HG02885 (cell line): ENCODE data around the gene HUNK.
"Not testable (repeated sequence)": the region's sequence is repeated elsewhere in the genome, so short reads cannot be mapped to it uniquely, and the experiment has no call there.

Source experiments
- ATAC-seq: cut with Tn5 transposase; IDR thresholded peaks from one replicate; pipeline ENCODE4 v1.9.1; 2021; ENCODE audit warnings: mild to moderate bottlenecking; ENCODE audit not compliant: unreplicated experiment, poor library complexity

Gene HUNK

GRCh38 chr21:31869750-31870149, 3.1 kb upstream of the HUNK start:
- no peak for ATAC-seq

- ATAC-seq = no peak
These were observed 2.2 kb upstream of the HUNK start for GRCh38 chr21:31870472-31871193.

DNA sequence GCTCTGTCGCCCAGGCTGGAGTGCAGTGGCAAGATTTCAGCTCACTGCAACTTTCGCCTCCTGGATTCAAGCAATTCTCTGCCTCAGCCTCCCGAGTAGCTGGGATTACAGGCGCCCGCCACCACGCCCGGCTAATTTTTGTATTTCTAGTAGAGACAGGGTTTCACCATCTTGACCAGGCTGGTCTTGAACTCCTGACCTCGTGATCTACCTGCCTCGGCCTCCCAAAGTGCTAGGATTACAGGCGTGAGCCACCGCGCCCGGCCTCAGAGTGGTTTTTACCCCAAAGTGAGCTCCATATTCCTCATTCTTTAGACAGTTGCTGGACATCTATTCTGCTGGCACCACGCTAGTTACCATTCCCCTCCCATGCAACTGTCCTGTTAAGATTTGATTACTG, 1.4 kb upstream of the HUNK start:
- not testable (repeated sequence) for ATAC-seq

DNA sequence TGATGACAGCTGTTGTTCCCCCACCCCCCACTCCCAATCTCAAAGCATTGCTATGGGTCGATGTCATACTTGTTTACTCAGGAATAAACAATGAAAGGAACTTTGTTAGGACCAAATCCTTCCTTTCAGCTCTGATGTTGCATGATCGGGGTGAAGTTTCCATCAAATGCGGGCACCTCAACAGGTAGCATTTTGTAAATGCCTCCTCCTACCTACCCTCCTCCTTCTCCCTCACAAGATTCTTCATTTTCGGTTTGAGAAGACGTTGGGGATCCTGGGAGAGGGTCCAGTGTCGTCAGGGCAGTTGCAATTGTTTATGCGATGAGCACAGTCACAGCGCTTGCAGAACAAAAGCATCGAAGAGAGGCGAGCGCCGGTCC, 758 bp upstream of the HUNK start:
- no peak for ATAC-seq

DNA sequence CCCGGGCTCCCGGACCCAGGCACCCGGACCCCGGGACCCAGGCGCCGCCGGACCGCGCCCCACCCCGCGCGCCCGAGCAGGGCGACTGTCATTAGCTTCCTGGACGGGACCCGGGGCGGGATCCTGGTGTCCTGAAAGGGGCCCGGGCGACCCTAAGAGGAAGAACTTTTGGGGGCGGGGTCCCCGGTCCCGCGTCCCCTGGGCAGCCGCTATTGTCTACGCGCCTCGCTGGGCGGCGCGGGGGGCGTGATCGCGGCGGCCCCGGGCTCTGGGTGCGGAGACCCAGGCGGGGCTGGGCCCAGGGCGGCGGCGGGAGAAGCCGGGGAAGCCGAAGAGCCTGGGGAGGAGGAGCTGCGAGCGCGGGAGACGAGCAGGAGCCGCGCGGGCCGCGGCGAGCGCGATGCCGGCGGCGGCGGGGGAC, 465 bp downstream of the HUNK start:
- ATAC-seq = no peak

DNA sequence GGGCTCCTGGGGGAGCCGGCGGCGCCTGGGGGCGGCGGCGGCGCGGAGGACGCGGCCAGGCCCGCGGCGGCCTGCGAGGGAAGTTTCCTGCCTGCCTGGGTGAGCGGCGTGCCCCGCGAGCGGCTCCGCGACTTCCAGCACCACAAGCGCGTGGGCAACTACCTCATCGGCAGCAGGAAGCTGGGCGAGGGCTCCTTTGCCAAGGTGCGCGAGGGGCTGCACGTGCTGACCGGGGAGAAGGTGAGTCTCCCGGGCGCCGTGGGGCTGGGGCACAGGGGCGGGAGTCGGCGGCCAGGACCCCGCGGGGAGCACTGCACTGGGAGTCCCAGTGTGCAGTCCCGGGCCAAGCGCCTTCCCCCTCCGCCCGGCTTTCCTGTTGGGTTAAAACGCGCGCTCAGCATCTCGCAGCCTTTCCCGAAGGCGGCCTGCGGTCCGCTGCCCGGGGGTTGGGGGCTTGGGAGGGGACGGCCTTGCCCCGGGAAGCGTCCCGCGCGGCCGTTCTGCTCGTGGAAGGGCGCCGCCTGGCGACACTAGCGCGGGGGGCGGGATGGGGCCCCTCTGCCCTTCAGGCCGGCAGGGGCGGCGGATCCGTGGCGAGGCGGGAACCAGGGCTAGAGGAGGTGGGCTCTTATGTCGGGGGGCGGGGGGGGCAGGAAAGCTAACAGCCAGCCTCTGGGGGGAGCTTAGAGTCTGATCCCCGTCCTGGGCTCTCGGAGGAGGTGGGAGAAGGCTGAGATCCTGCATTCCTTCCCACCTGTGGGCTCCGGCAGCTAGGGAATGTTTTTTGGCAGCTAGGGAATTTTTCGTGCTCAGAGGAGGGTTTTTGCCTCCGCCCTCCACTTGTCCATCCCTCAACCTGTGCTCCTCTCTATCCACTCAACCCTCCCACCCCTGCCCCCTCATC, 1.1 kb downstream of the HUNK start:
- no peak for ATAC-seq

DNA sequence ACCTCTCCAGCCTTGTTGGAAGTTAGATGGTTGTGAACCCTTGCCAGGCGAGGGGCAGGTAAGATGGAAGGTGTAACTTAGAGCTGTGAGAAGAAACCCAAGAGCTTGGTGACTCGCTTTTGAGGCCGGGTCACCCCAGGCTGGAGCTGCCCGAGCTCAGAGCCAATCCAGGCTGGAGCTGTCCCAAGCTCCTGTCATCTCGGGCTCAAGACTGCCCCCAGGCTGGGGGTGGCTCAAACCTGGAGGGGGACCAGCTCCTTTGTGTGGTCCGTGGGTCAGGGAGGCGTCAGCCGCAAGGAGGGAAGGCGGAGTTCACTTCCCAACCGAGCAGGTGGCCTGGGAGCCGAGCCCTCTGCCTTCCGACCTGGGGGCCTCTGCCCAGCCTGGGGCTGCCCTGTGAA, 2.0 kb downstream of the HUNK start:
- ATAC-seq = no peak

GRCh38 chr21:31875496-31876015, 2.7 kb downstream of the HUNK start:
- ATAC-seq = no peak

DNA sequence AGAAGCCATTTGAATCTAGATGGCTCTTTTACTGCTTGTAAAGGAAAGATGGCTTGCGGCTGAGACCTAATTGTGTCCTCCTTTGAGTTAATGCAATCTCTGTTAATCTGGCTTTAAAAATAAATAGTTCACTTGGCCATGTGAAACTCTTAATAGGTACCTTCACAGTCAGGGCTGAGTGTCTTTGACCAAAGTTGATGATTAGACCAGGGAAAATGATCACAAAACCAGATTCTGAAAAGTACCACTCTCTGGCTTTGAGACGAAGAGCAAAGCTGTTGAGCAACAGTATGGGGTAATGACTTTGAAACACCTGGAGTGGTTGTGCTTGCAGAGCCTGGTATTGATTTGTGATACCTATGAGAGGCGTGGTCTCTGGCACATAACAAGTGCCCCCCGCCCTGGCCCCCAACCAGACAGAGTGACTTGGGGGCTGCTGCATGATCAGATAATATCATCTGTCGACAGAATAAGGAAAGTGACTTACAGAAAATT, 4.7 kb downstream of the HUNK start:
- ATAC-seq = no peak

DNA sequence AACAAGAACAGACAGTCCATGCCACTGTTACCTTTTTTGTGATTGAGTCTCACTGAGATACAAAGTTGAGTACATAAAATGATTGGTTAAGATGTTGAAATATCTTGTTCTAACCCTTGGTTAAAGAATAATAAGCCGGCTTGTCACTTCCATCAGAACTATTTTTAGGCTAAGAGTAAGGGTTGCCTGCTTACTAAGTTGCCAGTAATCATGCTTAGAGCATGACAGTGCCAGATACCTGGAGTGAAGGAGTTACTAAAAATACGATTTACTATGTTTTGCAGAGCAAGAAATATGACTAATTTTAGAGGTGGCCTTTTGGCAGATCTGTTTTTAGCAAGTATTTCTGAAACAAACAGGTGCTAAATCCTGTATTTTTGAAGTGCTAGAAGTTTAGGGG, 6.0 kb downstream of the HUNK start:
- no peak for ATAC-seq

DNA sequence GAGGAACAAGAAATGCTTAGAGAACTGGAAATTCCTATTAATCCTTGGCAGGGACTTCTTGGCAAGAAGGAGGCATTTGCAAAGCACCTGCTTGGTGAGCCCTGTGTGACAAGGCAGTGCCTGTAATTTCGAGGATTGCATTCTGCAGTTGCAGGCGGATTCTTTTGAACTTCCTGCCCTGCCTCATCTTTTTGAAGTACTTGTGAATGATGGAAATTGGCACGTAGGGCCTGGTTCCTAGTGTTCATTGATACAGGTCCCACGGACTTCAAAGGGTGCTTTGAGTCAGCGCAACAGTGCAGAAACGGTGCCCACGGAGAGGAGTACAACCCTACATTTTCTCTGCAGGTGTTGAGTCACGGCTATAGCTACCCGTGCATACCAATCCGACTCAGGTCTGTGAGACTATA, 6.4 kb downstream of the HUNK start:
- ATAC-seq = no peak

- ATAC-seq = no peak
These were observed 7.1 kb downstream of the HUNK start for GRCh38 chr21:31879911-31880310.

DNA sequence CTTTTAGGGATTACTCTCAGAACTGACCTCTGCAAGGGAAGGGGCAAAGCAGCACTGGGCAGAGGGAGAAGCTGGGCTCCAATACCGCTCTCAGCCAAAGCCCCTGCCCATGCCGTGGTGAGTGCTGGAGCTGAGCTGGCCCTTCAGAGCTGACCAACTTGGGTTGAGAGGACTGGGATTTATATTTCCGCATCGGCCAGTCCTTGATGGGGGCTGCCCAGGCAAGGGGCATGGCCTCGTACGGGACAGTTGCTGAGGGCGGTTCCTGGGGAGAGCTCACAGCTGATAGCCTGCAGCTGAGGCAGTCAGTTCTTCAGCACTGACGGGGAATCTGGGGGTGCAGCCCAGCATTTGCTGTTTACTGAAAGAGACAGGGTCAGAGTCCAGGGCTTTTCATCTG, 8.0 kb downstream of the HUNK start:
- ATAC-seq = no peak

GRCh38 chr21:31882711-31883110, 9.9 kb downstream of the HUNK start:
- ATAC-seq = no peak

DNA sequence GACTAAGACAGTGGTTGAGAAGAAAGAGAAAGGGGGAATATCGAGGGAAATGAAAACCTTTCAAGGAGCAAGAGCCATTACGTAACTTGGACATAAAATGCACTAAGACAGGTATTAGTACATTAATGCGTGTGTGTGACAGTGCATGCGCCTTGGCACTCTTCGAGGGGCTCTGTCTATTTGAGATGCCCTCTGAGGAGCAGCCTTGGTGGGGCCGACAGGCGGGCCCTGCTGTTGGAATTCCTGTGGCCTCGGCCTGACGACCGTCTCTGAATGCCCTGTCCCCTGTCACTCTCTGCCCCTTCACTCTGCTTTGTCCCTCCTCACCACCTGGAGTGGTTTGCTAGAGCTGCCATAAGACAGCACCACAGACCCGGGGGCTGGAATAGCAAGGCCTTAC, 12.3 kb downstream of the HUNK start:
- no peak for ATAC-seq

- no peak for ATAC-seq
These were observed 14.1 kb downstream of the HUNK start for GRCh38 chr21:31886915-31887314.

DNA sequence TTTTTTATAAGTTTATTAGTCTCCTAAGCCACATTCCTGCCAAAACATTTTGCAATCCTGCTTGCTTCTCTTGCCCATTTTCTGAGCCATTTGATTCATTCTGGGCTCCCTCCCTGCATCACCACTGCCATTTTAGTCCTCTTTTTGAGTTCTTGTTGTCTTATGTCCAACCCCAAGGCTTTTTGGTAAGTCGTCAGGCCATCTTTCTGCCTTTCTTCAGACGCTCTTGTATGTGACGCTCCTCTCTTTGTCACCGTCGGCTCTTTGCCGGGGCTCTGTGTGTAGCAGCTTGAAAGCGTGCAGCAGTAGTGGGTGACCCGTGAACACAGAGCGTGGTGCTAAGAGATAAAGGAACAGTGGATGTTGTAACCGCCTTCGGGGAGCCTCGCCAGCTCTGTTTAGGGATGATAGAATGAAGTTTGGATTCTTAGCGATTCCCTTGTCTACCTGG, 14.6 kb downstream of the HUNK start:
- ATAC-seq = no peak

DNA sequence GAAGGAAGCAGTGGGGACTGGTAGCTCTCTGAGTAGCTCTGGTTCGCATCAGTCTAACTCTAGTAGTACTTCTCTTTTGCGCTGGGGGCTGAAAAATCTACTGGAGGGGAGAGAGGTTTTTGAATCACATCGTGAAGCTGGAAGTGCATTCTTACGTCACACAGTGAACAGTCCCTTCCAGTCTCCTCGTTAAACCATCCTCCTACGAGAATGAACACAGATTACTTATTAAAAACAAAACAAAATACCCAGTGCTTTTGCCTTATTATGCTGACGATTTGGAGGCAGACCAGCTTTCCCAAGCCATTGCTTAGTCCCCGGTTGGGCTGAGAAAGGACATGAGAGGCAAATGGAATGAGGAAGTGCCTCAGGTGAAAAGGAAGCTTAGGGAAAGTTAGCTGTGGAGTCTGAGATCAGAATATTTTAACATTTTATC, 16.1 kb downstream of the HUNK start:
- ATAC-seq = no peak

GRCh38 chr21:31889460-31889859, 16.6 kb downstream of the HUNK start:
- no peak for ATAC-seq

DNA sequence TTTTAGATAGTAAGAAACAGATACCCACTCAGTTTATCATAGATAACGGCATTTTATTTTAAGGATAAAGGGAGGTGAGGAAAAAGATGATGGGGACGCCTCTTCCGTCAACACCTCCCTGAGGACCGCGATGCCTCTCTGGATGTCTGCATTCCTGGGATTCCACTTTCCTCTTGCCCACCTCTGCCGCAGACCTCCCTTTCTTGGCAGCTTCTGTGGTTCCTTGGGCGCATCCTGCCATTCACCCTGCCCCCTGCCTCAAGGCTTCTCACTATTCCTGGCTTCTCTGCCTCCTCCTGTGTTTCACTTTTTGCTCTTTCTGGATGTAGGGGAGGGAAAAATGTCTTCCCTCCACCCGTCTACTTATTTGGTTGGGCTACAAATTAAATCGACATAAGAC, 19.9 kb downstream of the HUNK start:
- no peak for ATAC-seq

- ATAC-seq = no peak
These were observed 21.1 kb downstream of the HUNK start for GRCh38 chr21:31893851-31894415.
